Central memory CD8-positive, alpha-beta T cell (primary cell): Measurements from ENCODE around the gene ITPR2.
"Not testable (repeated sequence)": the region's sequence is repeated elsewhere in the genome, so short reads cannot be mapped to it uniquely, and the experiment has no call there.

Source experiments
- ATAC-seq: fragments of 150-1000 bp; cut with Tn5 transposase; replicated peaks from 2 replicates; pipeline ENCODE4 v1.10.0; 2022; ENCODE audit warnings: mild to moderate bottlenecking, moderate FRiP score, moderate number of reproducible peaks; ENCODE audit not compliant: poor library complexity, severe bottlenecking; ENCODE audit errors: extremely low read depth
- DNase-seq, 2 donors: peaks; one replicate each; pipeline ENCODE4 v3.0.0; 2021; ENCODE audit warnings: low spot score in 2 of 2
- H3K27ac Mint-ChIP-seq: one replicate; pipeline ENCODE4 v1.8.0; 2022; ENCODE audit warnings: low read depth, mild to moderate bottlenecking, moderate library complexity, mixed read lengths
- H3K27me3 Mint-ChIP-seq: one replicate; pipeline ENCODE4 v1.8.0; 2022; ENCODE audit warnings: mixed read lengths
- H3K36me3 Mint-ChIP-seq: one replicate; pipeline ENCODE4 v1.8.0; 2022; ENCODE audit warnings: mild to moderate bottlenecking, moderate library complexity, mixed read lengths; ENCODE audit not compliant: insufficient read depth
- H3K4me1 Mint-ChIP-seq: one replicate; pipeline ENCODE4 v1.8.0; 2022; ENCODE audit warnings: mixed read lengths
- H3K4me3 Mint-ChIP-seq: one replicate; pipeline ENCODE4 v1.8.0; 2022; ENCODE audit warnings: mild to moderate bottlenecking, moderate library complexity, mixed read lengths
- H3K9me3 Mint-ChIP-seq: one replicate; pipeline ENCODE4 v1.8.0; 2022; ENCODE audit warnings: mixed read lengths

ITPR2 gene

DNA sequence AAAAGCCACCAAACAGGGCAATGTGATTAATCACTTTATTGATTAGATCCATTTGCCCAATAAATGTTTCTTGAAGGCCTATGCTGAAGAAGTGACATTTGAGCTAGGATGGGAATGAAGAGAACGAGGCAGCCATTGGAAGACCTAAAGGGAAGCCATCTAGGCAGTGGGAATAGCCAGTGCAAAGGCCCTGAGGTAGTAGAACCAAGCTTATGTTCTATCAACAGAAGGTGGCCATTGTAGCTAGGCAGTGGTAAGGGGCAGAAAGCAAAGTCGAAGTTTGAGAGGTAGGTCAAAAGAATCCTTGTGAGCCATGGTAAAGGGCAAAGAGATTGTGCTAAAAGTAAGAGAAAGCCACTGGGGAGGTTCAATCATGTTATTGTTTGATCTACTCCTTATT lies 173.1 kb downstream of the ITPR2 start:
- Mint-ChIP-seq H3K4me3 (no peak overlapping the region), H3K9me3 (no peaks in the 10 kb centered on the region), H3K36me3 (peaks cover 31% of the 10 kb centered on the region), H3K27me3 (no peaks in the 10 kb centered on the region), H3K27ac (no peak overlapping the region), H3K4me1 (no peaks in the 10 kb centered on the region)
- DNase-seq (no peak), ATAC-seq (no peak)

- Mint-ChIP-seq H3K4me1 (no peaks in the 10 kb centered on the region), H3K27ac (no peak overlapping the region), H3K36me3 (peaks cover 33% of the 10 kb centered on the region), H3K9me3 (no peaks in the 10 kb centered on the region), H3K4me3 (no peak overlapping the region), H3K27me3 (no peaks in the 10 kb centered on the region)
- DNase-seq: no peak
- ATAC-seq: no peak
Observed at GRCh38 chr12:26658991-26659390, 174.0 kb downstream of the ITPR2 start.

GRCh38 chr12:26654623-26655022 lies 178.4 kb downstream of the ITPR2 start:
- peaks cover 44% of the 10 kb centered on the region for H3K36me3 Mint-ChIP-seq
- H3K4me3 Mint-ChIP-seq: no peak overlapping the region
- H3K9me3 Mint-ChIP-seq: peaks cover 6% of the 10 kb centered on the region
- H3K27me3 Mint-ChIP-seq: no peaks in the 10 kb centered on the region
- no peak overlapping the region for H3K27ac Mint-ChIP-seq
- DNase-seq: no peak
- no peaks in the 10 kb centered on the region for H3K4me1 Mint-ChIP-seq
- ATAC-seq: no peak

- Mint-ChIP-seq H3K27me3 (no peaks in the 10 kb centered on the region), H3K4me1 (no peaks in the 10 kb centered on the region), H3K4me3 (no peak overlapping the region), H3K9me3 (peaks cover 6% of the 10 kb centered on the region), H3K36me3 (peaks cover 37% of the 10 kb centered on the region), H3K27ac (peak overlapping the region; percentile 30)
- DNase-seq: no peak
- ATAC-seq: no peak
Observed at GRCh38 chr12:26651566-26652188, 181.3 kb downstream of the ITPR2 start.

DNA sequence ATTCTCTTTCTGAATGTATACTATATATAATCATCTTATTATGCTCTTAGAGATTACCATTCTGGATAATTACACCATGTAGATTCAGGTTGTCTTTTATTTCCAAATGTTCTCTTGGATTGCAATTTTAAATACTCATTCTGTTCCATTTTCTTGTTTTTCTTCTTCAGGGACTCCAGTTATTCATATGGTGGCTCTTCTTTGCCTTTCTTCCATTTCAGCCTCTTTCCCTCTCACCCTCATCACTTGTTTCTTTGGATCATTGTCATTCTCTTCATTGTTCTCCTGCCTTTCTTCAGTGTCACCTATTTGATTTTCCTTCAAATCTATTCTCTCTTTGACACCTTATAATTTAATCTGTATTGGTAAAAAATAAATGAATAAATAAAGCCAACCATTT lies 182.0 kb downstream of the ITPR2 start:
- H3K27ac Mint-ChIP-seq: no peak overlapping the region
- H3K9me3 Mint-ChIP-seq: peaks cover 6% of the 10 kb centered on the region
- ATAC-seq (no peak), DNase-seq (no peak)
- H3K27me3 Mint-ChIP-seq: no peaks in the 10 kb centered on the region
- H3K36me3 Mint-ChIP-seq: peaks cover 35% of the 10 kb centered on the region
- no peak overlapping the region for H3K4me3 Mint-ChIP-seq
- H3K4me1 Mint-ChIP-seq: no peaks in the 10 kb centered on the region

DNA sequence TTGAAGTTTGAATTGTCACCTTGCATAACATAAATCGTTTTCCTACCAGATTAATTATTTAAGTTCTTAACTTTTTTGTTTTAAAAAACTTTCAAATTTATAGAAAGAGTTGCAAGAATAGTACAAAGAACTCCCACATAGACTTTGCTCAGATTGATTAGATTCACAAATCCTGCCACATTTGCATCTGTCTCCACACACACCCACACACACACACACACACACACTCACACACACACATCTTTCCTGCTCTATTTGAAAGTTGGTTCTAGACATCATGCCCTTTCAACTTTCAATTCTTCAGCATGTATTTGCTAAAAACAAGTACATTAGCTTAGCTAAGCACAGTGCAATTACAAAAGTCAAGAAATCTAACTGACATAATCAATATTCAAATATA lies 184.0 kb downstream of the ITPR2 start:
- Mint-ChIP-seq H3K36me3 (peaks cover 22% of the 10 kb centered on the region), H3K9me3 (peaks cover 6% of the 10 kb centered on the region)
- ATAC-seq: no peak

DNA sequence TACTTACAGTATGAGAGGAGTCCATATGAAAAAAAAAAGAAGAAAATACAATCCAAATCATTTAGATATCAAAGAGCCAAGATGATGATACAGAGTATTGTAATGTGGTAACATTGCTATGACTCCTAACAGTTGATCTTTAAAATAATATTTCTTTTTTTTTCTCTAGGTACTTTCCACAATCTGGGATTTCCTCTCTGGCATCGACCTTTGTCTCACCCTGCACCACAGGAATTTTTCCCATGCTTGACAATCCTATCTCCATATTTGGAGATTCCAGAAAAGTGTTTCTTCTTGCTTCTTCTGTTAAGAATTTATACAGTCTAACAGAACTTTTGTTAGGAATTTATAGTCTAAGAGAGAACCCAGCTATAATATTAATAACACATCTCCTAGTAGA lies 184.4 kb downstream of the ITPR2 start:
- no peak for DNase-seq
- H3K27me3 Mint-ChIP-seq: no peaks in the 10 kb centered on the region
- H3K27ac Mint-ChIP-seq: no peak overlapping the region
- peaks cover 19% of the 10 kb centered on the region for H3K36me3 Mint-ChIP-seq
- ATAC-seq: no peak
- peaks cover 6% of the 10 kb centered on the region for H3K9me3 Mint-ChIP-seq
- no peaks in the 10 kb centered on the region for H3K4me1 Mint-ChIP-seq
- H3K4me3 Mint-ChIP-seq: no peak overlapping the region

More for the DNA sequence above, 184.0 kb downstream of the ITPR2 start:
- H3K27me3 Mint-ChIP-seq: no peaks in the 10 kb centered on the region
- DNase-seq: no peak
- no peak overlapping the region for H3K27ac Mint-ChIP-seq
- H3K4me1 Mint-ChIP-seq: no peaks in the 10 kb centered on the region
- no peak overlapping the region for H3K4me3 Mint-ChIP-seq

DNA sequence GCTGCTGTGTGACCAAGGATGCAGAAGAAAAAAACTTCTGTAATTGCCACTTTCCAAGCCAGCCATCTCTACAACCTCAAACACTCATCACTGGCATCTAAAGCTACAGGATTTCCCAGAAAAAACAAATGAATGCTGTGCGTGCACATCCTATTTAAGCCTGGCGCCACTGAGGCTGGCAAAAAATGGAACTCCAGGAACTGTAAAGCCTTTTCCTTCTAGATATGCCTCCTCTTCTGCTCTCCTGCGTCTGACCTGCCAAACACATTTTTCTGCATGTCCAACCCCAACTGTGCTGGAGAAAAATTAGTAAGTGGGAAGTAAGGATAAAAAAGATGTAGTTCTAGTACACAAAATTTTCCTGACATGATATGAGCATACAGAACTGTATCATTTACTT lies 184.9 kb downstream of the ITPR2 start:
- Mint-ChIP-seq H3K9me3 (peaks cover 6% of the 10 kb centered on the region), H3K27ac (no peak overlapping the region), H3K36me3 (peaks cover 14% of the 10 kb centered on the region), H3K4me1 (no peaks in the 10 kb centered on the region), H3K27me3 (no peaks in the 10 kb centered on the region), H3K4me3 (no peak overlapping the region)
- DNase-seq: no peak
- ATAC-seq: no peak

GRCh38 chr12:26647088-26647487 lies 185.9 kb downstream of the ITPR2 start:
- peaks cover 12% of the 10 kb centered on the region for H3K36me3 Mint-ChIP-seq
- DNase-seq (no peak), ATAC-seq (no peak)
- H3K4me3 Mint-ChIP-seq: no peak overlapping the region
- H3K27me3 Mint-ChIP-seq: no peaks in the 10 kb centered on the region
- no peak overlapping the region for H3K27ac Mint-ChIP-seq
- H3K9me3 Mint-ChIP-seq: peaks cover 4% of the 10 kb centered on the region
- no peaks in the 10 kb centered on the region for H3K4me1 Mint-ChIP-seq

- ATAC-seq (no peak), DNase-seq (no peak)
- no peak overlapping the region for H3K4me3 Mint-ChIP-seq
- H3K27me3 Mint-ChIP-seq: no peaks in the 10 kb centered on the region
- H3K4me1 Mint-ChIP-seq: no peaks in the 10 kb centered on the region
- H3K36me3 Mint-ChIP-seq: peaks cover 10% of the 10 kb centered on the region
- H3K9me3 Mint-ChIP-seq: no peaks in the 10 kb centered on the region
- no peak overlapping the region for H3K27ac Mint-ChIP-seq
Observed at GRCh38 chr12:26646571-26646970, 186.4 kb downstream of the ITPR2 start.

DNA sequence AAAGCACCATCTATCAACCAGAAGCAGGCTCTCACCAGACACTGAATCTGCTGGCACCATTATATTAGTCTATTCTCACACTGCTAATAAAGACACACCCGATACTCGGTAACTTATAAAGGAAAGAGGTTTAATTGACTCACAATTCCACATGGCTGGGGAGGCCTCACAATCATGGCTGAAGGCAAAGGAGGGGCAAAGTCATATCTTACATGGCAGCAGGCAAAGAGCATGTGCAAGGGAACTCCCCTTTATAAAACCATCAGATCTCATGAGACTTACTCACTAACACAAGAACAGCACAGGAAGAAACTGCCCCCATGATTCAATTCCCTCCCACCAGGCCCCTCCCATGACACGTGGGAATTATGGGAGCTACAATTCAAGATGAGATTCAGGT lies 188.6 kb downstream of the ITPR2 start:
- H3K27me3 Mint-ChIP-seq, H3K4me1 Mint-ChIP-seq, DNase-seq, H3K27ac Mint-ChIP-seq, H3K4me3 Mint-ChIP-seq, H3K9me3 Mint-ChIP-seq, ATAC-seq: not testable (repeated sequence)
- H3K36me3 Mint-ChIP-seq: peaks cover 10% of the 10 kb centered on the region

DNA sequence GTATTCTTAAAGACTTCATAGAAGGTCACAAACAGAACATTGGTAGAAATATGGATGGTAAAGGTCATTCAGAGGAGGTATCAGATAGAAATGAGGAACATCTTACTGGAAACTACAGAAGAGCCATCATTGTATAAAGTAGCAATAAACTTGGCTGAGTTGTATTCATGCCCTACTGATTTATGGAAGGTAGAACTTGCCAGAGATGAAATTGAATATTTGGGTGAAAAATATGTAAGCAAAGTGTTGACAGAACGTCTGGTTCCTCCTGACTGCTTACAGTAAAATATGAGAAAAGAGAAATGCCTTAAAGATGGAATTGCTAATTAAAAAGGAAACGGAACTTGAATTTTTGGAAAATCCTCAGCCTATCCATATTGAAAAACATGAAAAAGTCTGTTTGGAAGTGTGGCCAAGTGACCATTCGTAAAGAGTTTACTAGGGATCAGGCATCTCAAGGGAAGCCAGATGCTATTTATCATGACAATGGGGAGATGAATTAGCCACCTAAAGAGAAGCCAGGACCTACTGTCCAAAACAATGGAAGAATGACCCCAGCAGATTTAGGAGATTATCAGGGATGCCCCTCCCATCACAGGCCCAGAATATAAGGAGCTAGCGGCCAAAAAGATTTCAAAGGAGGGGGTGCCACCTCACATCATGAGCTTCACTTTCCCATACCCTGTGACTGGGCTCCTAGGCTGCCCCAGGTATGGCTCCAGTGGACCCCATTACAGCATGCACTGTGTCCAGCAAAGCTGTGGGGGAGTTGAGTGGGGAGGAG lies 189.3 kb downstream of the ITPR2 start:
- DNase-seq (no peak), ATAC-seq (no peak)
- Mint-ChIP-seq H3K4me3 (no peak overlapping the region), H3K27ac (no peak overlapping the region), H3K9me3 (no peaks in the 10 kb centered on the region), H3K27me3 (no peaks in the 10 kb centered on the region), H3K4me1 (no peaks in the 10 kb centered on the region), H3K36me3 (peaks cover 12% of the 10 kb centered on the region)

GRCh38 chr12:26642361-26642760 lies 190.6 kb downstream of the ITPR2 start:
- Mint-ChIP-seq H3K36me3 (peaks cover 9% of the 10 kb centered on the region), H3K4me3 (no peak overlapping the region), H3K9me3 (no peaks in the 10 kb centered on the region), H3K27me3 (no peaks in the 10 kb centered on the region), H3K27ac (no peak overlapping the region), H3K4me1 (no peaks in the 10 kb centered on the region)
- DNase-seq (no peak), ATAC-seq (no peak)
